Kidney (tissue), 14 donors: ENCODE results near the gene KLF2. TPM values are rescaled to one million over a fixed set of nuclear protein-coding genes. Genes with fewer than 3 reads are reported as not detected.
"Not testable (repeated sequence)": the region's sequence is repeated elsewhere in the genome, so short reads cannot be mapped to it uniquely, and the experiment has no call there.

Experiments
- DNase-seq, 5 donors: peaks; one replicate each; pipeline ENCODE4 v3.0.0-alpha.2; 2013 to 2020
- FAIRE-seq: peaks from 2 replicates; lab custom pipeline; 2012; peaks lifted over from hg19 to GRCh38; lab: Jason Lieb, UNC
- H3K27ac ChIP-seq, 2 donors: one replicate each; pipeline ENCODE4 v1.7.0; 2013; ENCODE audit warnings: low read depth in 2 of 2, low read length in 2 of 2, inconsistent platforms in 1 of 2
- H3K27me3 ChIP-seq: one replicate; pipeline ENCODE4 v1.7.1; 2013; ENCODE audit warnings: low read length, inconsistent platforms; ENCODE audit not compliant: control insufficient read depth, insufficient read depth
- H3K36me3 ChIP-seq, 3 donors: one replicate each; pipeline versions ENCODE4 v1.7.0 to v1.7.1; 2013; ENCODE audit warnings: low read length in 3 of 3, control low read depth in 1 of 3, inconsistent platforms in 1 of 3; ENCODE audit not compliant: insufficient read depth in 3 of 3, control insufficient read depth in 2 of 3
- H3K4me1 ChIP-seq, 3 donors: one replicate each; pipeline versions ENCODE4 v1.7.0 to v1.7.1; 2013; ENCODE audit warnings: low read length in 3 of 3, inconsistent platforms in 1 of 3, low read depth in 1 of 3; ENCODE audit not compliant: control insufficient read depth in 2 of 3, insufficient read depth in 2 of 3
- H3K4me3 ChIP-seq, 3 donors: one replicate each; pipeline versions ENCODE4 v1.7.0 to v1.8.1; 2013; ENCODE audit warnings: low read length in 3 of 3, control low read depth in 1 of 3, inconsistent platforms in 1 of 3
- H3K9ac ChIP-seq, 3 donors: one replicate each; pipeline versions ENCODE4 v1.7.0 to v1.7.1; 2013; ENCODE audit warnings: low read length in 3 of 3, control low read depth in 1 of 3, inconsistent platforms in 1 of 3
- H3K9me3 ChIP-seq, 3 donors: one replicate each; pipeline versions ENCODE4 v1.7.0 to v1.7.1; 2013; ENCODE audit warnings: low read length in 3 of 3, control low read depth in 1 of 3, inconsistent platforms in 1 of 3; ENCODE audit not compliant: control insufficient read depth in 2 of 3, insufficient read depth in 1 of 3
- CTCF ChIP-seq: IDR thresholded peaks from 3 replicates; pipeline ENCODE4 v1.5.1; 2012; ENCODE audit warnings: mild to moderate bottlenecking, moderate library complexity, borderline replicate concordance; ENCODE audit not compliant: insufficient read depth; ENCODE audit errors: extremely low read depth
- intact Hi-C: fragments of 100-400 bp; cut with DNase I; formaldehyde crosslinking; loops from one replicate; pipeline ENCODE4 v1.11.1; 2022
- polyA plus RNA-seq: library from polyadenylated mRNA; stranded (reverse); fragments of 350-450 nt; fragmentation: Illumina TruSeq; extraction: RNeasy Lipid Tissue Mini Kit (QIAGEN cat#74804); gene quantifications from one replicate; pipeline ENCODE4 v1.2.3, GENCODE V29; 2014; ENCODE audit warnings: low read depth, low replicate concordance; ENCODE audit not compliant: insufficient read depth
- total RNA-seq: library from RNA; stranded (reverse); fragmentation: NEBNext Ultra II Directional; extraction: Animal tissue kit (Norgen Biotek cat#: 25700); gene quantifications from one replicate; pipeline ENCODE4 v1.2.1, GENCODE V29; 2021
- donor health status: control.
- donor health status: control.
- donor health status: control.
- donor health status: control.
- donor health status: control.
- donor health status: DM: yes; HTN: yes; CAD: no.
- donor health status: Normal renal cell carcinoma (clear cell type).

Gene KLF2
- total and polyA plus RNA-seq, 2 donors from 2014 or later, result 114 to 131 TPM

- H3K4me3 ChIP-seq, result peak overlapping the region in 1 of 3 donors; percentile 32
- TF ChIP-seq CTCF, result no peak
- intact Hi-C loops, result no loop called here
- peak overlapping the region; percentile 93 to 94 for H3K27ac ChIP-seq
- DNase-seq (peak; percentile 66 to 92 (median 76)), FAIRE-seq (no peak)
- H3K9ac ChIP-seq, result peak overlapping the region in 1 of 3 donors; percentile 84
- no peaks in the 10 kb centered on the region for H3K9me3 ChIP-seq
- no peaks in the 10 kb centered on the region for H3K36me3 ChIP-seq
- no peaks in the 10 kb centered on the region for H3K27me3 ChIP-seq
- H3K4me1 ChIP-seq, result peaks cover 0 to 11% (median 0%) of the 10 kb centered on the region in 3 donors
Measured at GRCh38 chr19:16283210-16284061, 41.2 kb upstream of the KLF2 start.

GRCh38 chr19:16284505-16284904, 40.1 kb upstream of the KLF2 start:
- Histone ChIP-seq H3K4me1 (peaks cover 0 to 11% (median 0%) of the 10 kb centered on the region in 3 donors), H3K27ac (peak overlapping the region; percentile 93 to 94), H3K4me3 (no peak overlapping the region), H3K9me3 (no peaks in the 10 kb centered on the region), H3K9ac (peak overlapping the region in 1 of 3 donors; percentile 84), H3K36me3 (no peaks in the 10 kb centered on the region), H3K27me3 (no peaks in the 10 kb centered on the region)
- no peak for DNase-seq
- FAIRE-seq, result no peak
- intact Hi-C loops, result no loop called here
- no peak for TF ChIP-seq CTCF

GRCh38 chr19:16285079-16285478, 39.5 kb upstream of the KLF2 start:
- FAIRE-seq, result not testable (repeated sequence)

GRCh38 chr19:16285769-16286498, 38.7 kb upstream of the KLF2 start:
- Histone ChIP-seq H3K4me1 (peaks cover 0 to 11% (median 0%) of the 10 kb centered on the region in 3 donors), H3K27me3 (no peaks in the 10 kb centered on the region), H3K9ac (peak overlapping the region in 1 of 3 donors; percentile 12), H3K4me3 (no peak overlapping the region), H3K36me3 (no peaks in the 10 kb centered on the region), H3K9me3 (no peaks in the 10 kb centered on the region), H3K27ac (peak overlapping the region; percentile 57 to 67)
- TF ChIP-seq CTCF, result no peak
- DNase-seq, result peak in 2 of 5 donors; percentile 20 to 45
- no peak for FAIRE-seq
- intact Hi-C loops, result no loop called here

More at GRCh38 chr19:16285079-16285478, 39.5 kb upstream of the KLF2 start:
- H3K9ac ChIP-seq, H3K27me3 ChIP-seq, H3K36me3 ChIP-seq, DNase-seq, intact Hi-C loops, H3K9me3 ChIP-seq, H3K4me3 ChIP-seq: not testable (repeated sequence)
- H3K4me1 ChIP-seq, result peaks cover 0 to 11% (median 0%) of the 10 kb centered on the region in 3 donors
- peak overlapping the region; percentile 47 to 57 for H3K27ac ChIP-seq
